ENCODE results near the gene GGA3.

DNA sequence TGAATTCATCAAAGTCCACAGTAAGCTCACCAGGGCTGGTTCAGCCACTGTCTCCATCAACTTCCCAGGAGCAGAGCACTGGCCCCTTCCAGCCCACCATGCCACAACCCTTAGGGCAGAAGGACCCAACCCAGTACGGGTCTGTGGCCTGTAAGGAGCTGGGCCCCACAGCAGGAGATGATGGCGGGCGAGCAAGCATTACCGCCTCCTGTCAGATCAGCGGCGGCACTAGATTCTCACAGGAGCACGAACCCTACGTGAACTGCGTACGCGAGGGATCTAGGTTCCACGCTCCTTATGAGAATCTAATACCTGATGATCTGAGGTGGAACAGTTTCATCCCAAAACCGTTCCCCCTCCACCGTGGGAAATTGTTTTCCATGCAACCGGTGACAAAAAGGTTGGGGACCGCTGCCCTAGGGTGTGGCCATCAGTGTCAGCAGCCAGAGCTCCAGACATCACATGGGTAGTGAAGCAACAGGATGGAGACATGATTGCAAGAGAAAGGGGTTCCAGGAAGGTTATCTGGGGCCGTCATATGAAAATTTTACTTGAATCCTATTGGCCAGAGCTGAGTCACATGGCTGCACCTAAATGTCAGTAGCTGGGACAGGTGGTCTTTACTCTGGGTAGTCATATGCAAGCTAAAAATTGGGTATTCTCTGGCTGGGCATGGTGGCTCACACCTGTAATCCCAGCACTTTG lies 40.2 kb upstream of the GGA3 start:
- TF ChIP-seq POLR2A (IDR thresholded peaks at IDR 0.05; ENCODE audit: low read length) (no peak), GATA3 (IDR thresholded peaks at IDR 0.05; ENCODE audit: borderline replicate concordance) (no peak)
- TF ChIP-seq, protein P1, sequence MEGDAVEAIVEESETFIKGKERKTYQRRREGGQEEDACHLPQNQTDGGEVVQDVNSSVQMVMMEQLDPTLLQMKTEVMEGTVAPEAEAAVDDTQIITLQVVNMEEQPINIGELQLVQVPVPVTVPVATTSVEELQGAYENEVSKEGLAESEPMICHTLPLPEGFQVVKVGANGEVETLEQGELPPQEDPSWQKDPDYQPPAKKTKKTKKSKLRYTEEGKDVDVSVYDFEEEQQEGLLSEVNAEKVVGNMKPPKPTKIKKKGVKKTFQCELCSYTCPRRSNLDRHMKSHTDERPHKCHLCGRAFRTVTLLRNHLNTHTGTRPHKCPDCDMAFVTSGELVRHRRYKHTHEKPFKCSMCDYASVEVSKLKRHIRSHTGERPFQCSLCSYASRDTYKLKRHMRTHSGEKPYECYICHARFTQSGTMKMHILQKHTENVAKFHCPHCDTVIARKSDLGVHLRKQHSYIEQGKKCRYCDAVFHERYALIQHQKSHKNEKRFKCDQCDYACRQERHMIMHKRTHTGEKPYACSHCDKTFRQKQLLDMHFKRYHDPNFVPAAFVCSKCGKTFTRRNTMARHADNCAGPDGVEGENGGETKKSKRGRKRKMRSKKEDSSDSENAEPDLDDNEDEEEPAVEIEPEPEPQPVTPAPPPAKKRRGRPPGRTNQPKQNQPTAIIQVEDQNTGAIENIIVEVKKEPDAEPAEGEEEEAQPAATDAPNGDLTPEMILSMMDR (IDR thresholded peaks at IDR 0.05) = no peak

Measured in A549 (cell line).